Tibial nerve (tissue), 4 donors: Measurements from ENCODE around the gene TRIM66. TPM values are rescaled to one million over a fixed set of nuclear protein-coding genes. Genes with fewer than 3 reads are reported as not detected.

Source experiments
- DNase-seq, 2 donors: peaks; one replicate each; pipeline ENCODE4 v3.0.0-alpha.2; 2019; ENCODE audit warnings: low spot score in 2 of 2
- H3K27ac ChIP-seq, 4 donors: fragments of 200-600 bp; sonication (generic) in 3 of 4; one replicate each; pipeline ENCODE4 v1.5.1; 2017 to 2019; ENCODE audit warnings: mild to moderate bottlenecking in 1 of 4
- H3K27me3 ChIP-seq, 2 donors: fragments of 200-600 bp; sonication (generic) in 1 of 2; one replicate each; pipeline versions ENCODE4 v1.5.1 to v1.6.0; 2017 to 2019
- H3K36me3 ChIP-seq, 3 donors: fragments of 200-600 bp; sonication (generic); one replicate each; pipeline ENCODE4 v1.5.1; 2018 to 2019
- H3K4me1 ChIP-seq, 4 donors: fragments of 200-600 bp; sonication (generic) in 3 of 4; one replicate each; pipeline ENCODE4 v1.5.1; 2017 to 2019
- H3K4me3 ChIP-seq, 4 donors: fragments of 200-600 bp; sonication (generic) in 3 of 4; one replicate each; pipeline ENCODE4 v1.5.1; 2017 to 2019; ENCODE audit warnings: mild to moderate bottlenecking in 1 of 4, moderate library complexity in 1 of 4
- H3K9me3 ChIP-seq, 4 donors: fragments of 200-600 bp; sonication (generic) in 3 of 4; one replicate each; pipeline ENCODE4 v1.5.1; 2017 to 2019
- CTCF ChIP-seq, 5 experiments: fragments of 200-600 bp in 3 of 5; fragments of 450-650 bp in 2 of 5; sonication (generic) in 3 of 5; IDR thresholded peaks; one replicate each; pipeline ENCODE4 v1.5.1; 2016 to 2019; ENCODE audit warnings: antibody characterized with exemption in 5 of 5, mild to moderate bottlenecking in 3 of 5, moderate library complexity in 2 of 5
- EP300 ChIP-seq, 2 donors: sonication (generic); formaldehyde crosslinking; IDR thresholded peaks; one replicate each; pipeline ENCODE4 v1.6.1; 2017; ENCODE audit warnings: antibody characterized with exemption in 2 of 2, mild to moderate bottlenecking in 1 of 2
- POLR2A ChIP-seq, 2 donors: fragments of 450-650 bp; IDR thresholded peaks; one replicate each; pipeline ENCODE4 v1.6.1; 2017; ENCODE audit warnings: antibody characterized with exemption in 2 of 2, mild to moderate bottlenecking in 2 of 2, moderate library complexity in 2 of 2
- WGBS, 2 donors: methylation state at CpG; one replicate each; pipeline ENCODE4 v1.1.5; 2018; 5-methylcytosine and 5-hydroxymethylcytosine counted together
- total RNA-seq, 4 donors: library from RNA; depleted of rRNA; stranded (reverse); fragments of >200 nt; gene quantifications; one replicate each; pipeline ENCODE4 v1.1.0, GENCODE V29; 2016

Gene TRIM66
- total RNA-seq, 4 donors from 2014 or later, result 7.1 to 26.5 (median 16.2) TPM

- WGBS, 2 donors, result 88 to 94% methylated on average over 10 of the region's 10 CpGs
- peaks cover 0 to 51% (median 13%) of the 10 kb centered on the region in 4 donors for H3K4me1 ChIP-seq
- no peaks in the 10 kb centered on the region for H3K9me3 ChIP-seq
- no peak for DNase-seq
- peak overlapping the region in 3 of 4 donors; percentile 8 to 93 (median 79) for H3K27ac ChIP-seq
- H3K36me3 ChIP-seq, result peaks cover 0 to 80% (median 4%) of the 10 kb centered on the region in 3 donors
- H3K4me3 ChIP-seq, result no peak overlapping the region
- H3K27me3 ChIP-seq, result no peaks in the 10 kb centered on the region
- TF ChIP-seq CTCF (IDR thresholded peaks at IDR 0.05) (no peak), POLR2A (IDR thresholded peaks at IDR 0.05) (no peak), EP300 (IDR thresholded peaks at IDR 0.05) (no peak)
Observed at GRCh38 chr11:8701891-8702597, 19.6 kb upstream of the TRIM66 start.

GRCh38 chr11:8699903-8700302, 17.4 kb upstream of the TRIM66 start:
- no peaks in the 10 kb centered on the region for H3K9me3 ChIP-seq
- H3K27me3 ChIP-seq, result no peaks in the 10 kb centered on the region
- TF ChIP-seq EP300 (IDR thresholded peaks at IDR 0.05) (no peak), POLR2A (IDR thresholded peaks at IDR 0.05) (no peak), CTCF (IDR thresholded peaks at IDR 0.05) (no peak)
- peak in 1 of 2 donors; percentile 38 for DNase-seq
- H3K27ac ChIP-seq, result peak overlapping the region; percentile 48 to 93 (median 72)
- peaks cover 0 to 44% (median 13%) of the 10 kb centered on the region in 4 donors for H3K4me1 ChIP-seq
- 0 to 9% methylated on average over 3 of the region's 3 CpGs for WGBS, 2 donors
- peaks cover 0 to 80% (median 4%) of the 10 kb centered on the region in 3 donors for H3K36me3 ChIP-seq
- H3K4me3 ChIP-seq, result no peak overlapping the region

GRCh38 chr11:8698917-8699441, 16.5 kb upstream of the TRIM66 start:
- Histone ChIP-seq H3K36me3 (peaks cover 0 to 80% (median 4%) of the 10 kb centered on the region in 3 donors), H3K27me3 (no peaks in the 10 kb centered on the region), H3K9me3 (no peaks in the 10 kb centered on the region), H3K4me1 (peaks cover 0 to 39% (median 13%) of the 10 kb centered on the region in 4 donors), H3K4me3 (no peak overlapping the region), H3K27ac (peak overlapping the region in 3 of 4 donors; percentile 65 to 93 (median 79))
- no peak for TF ChIP-seq CTCF (IDR thresholded peaks at IDR 0.05)
- TF ChIP-seq POLR2A (IDR thresholded peaks at IDR 0.05), result no peak
- TF ChIP-seq EP300 (IDR thresholded peaks at IDR 0.05), result no peak
- 73 to 79% methylated on average over 7 to 11 of the region's 11 CpGs for WGBS, 2 donors
- no peak for DNase-seq

- H3K4me1 ChIP-seq, result peaks cover 0 to 36% (median 13%) of the 10 kb centered on the region in 4 donors
- H3K27me3 ChIP-seq, result no peaks in the 10 kb centered on the region
- no peak for DNase-seq
- TF ChIP-seq POLR2A (IDR thresholded peaks at IDR 0.05), result no peak
- no peak for TF ChIP-seq CTCF (IDR thresholded peaks at IDR 0.05)
- no peak for TF ChIP-seq EP300 (IDR thresholded peaks at IDR 0.05)
- peak overlapping the region in 2 of 4 donors; percentile 79 to 93 for H3K27ac ChIP-seq
- H3K36me3 ChIP-seq, result peaks cover 0 to 80% (median 0%) of the 10 kb centered on the region in 3 donors
- H3K9me3 ChIP-seq, result no peaks in the 10 kb centered on the region
- 60 to 75% methylated on average over 5 of the region's 5 CpGs for WGBS, 2 donors
- no peak overlapping the region for H3K4me3 ChIP-seq
Observed at GRCh38 chr11:8698379-8698851, 15.9 kb upstream of the TRIM66 start.

GRCh38 chr11:8697054-8697453, 14.6 kb upstream of the TRIM66 start:
- Histone ChIP-seq H3K27ac (no peak overlapping the region), H3K27me3 (no peaks in the 10 kb centered on the region), H3K36me3 (peaks cover 0 to 80% (median 0%) of the 10 kb centered on the region in 3 donors), H3K4me1 (peaks cover 0 to 33% (median 13%) of the 10 kb centered on the region in 4 donors), H3K4me3 (no peak overlapping the region), H3K9me3 (no peaks in the 10 kb centered on the region)
- TF ChIP-seq EP300 (IDR thresholded peaks at IDR 0.05), result no peak
- TF ChIP-seq POLR2A (IDR thresholded peaks at IDR 0.05), result no peak
- no peak for TF ChIP-seq CTCF (IDR thresholded peaks at IDR 0.05)
- WGBS, 2 donors, result 82 to 87% methylated on average over 3 of the region's 3 CpGs
- no peak for DNase-seq
